Ishikawa (cell line): ENCODE results near the gene OPCML.

Experiments used
- CEBPB ChIP-seq: IDR thresholded peaks from 2 replicates; pipeline ENCODE4 v1.6.1; 2012
- CREB1 ChIP-seq: IDR thresholded peaks from 2 replicates; pipeline ENCODE4 v1.6.1; 2012; ENCODE audit warnings: low read depth
- EGR1 ChIP-seq: IDR thresholded peaks from 2 replicates; pipeline ENCODE4 v1.6.1; 2012
- EP300 ChIP-seq: IDR thresholded peaks from 2 replicates; pipeline ENCODE4 v1.6.1; 2012; ENCODE audit warnings: borderline replicate concordance
- FOXM1 ChIP-seq: IDR thresholded peaks from 2 replicates; pipeline ENCODE4 v1.6.1; 2012; ENCODE audit warnings: low read depth, borderline replicate concordance
- NFIC ChIP-seq: IDR thresholded peaks from 2 replicates; pipeline ENCODE4 v1.6.1; 2012
- RAD21 ChIP-seq: IDR thresholded peaks from 2 replicates; pipeline ENCODE4 v1.6.1; 2012; ENCODE audit warnings: low read depth
- REST ChIP-seq: IDR thresholded peaks from 2 replicates; pipeline ENCODE4 v1.6.1; 2012; ENCODE audit warnings: low read depth, mild to moderate bottlenecking
- TAF1 ChIP-seq: IDR thresholded peaks from 2 replicates; pipeline ENCODE4 v1.6.1; 2012; ENCODE audit warnings: low read depth, mild to moderate bottlenecking
- TCF12 ChIP-seq: IDR thresholded peaks from 2 replicates; pipeline ENCODE4 v1.6.1; 2012; ENCODE audit warnings: low read depth
- TEAD4 ChIP-seq: IDR thresholded peaks from 2 replicates; pipeline ENCODE4 v1.6.1; 2012
- USF1 ChIP-seq: IDR thresholded peaks from 2 replicates; pipeline ENCODE4 v1.6.1; 2012
- YY1 ChIP-seq: IDR thresholded peaks from 2 replicates; pipeline ENCODE4 v1.6.1; 2012; ENCODE audit warnings: low read depth
- ZBTB7A ChIP-seq: IDR thresholded peaks from 2 replicates; pipeline ENCODE4 v1.6.1; 2012; ENCODE audit warnings: low read depth
- TF ChIP-seq, protein P1 (sequence below): IDR thresholded peaks from 2 replicates; pipeline ENCODE4 v1.6.1; 2012

OPCML gene

GRCh38 chr11:133504906-133505305 is 27.4 kb downstream of the OPCML start:
- TF ChIP-seq TEAD4 = no peak
- no peak for TF ChIP-seq REST
- TF ChIP-seq FOXM1 = no peak
- TF ChIP-seq NFIC = no peak
- TF ChIP-seq, protein P1, sequence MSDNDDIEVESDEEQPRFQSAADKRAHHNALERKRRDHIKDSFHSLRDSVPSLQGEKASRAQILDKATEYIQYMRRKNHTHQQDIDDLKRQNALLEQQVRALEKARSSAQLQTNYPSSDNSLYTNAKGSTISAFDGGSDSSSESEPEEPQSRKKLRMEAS = no peak
- no peak for TF ChIP-seq USF1
- no peak for TF ChIP-seq CREB1

DNA sequence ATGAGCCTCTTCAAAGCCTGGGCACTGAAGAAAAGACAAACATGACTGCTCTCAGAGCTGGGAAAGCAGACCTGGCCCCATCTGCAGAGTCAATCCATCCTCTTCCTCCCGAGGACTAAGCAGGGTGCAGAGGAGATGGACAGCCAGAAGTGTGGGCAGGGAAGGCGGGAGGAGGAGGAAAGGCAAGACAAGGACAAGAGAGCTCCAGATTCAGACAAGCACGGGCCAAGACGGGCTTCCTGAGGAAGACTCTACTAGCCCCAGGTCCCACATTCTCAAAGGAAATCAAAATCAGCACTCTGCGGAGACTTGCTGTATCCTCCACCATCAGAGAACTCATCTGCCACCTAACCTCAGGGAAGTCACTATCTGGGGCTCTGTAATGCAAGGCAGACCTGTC is 28.5 kb downstream of the OPCML start:
- TF ChIP-seq REST (no peak), RAD21 (no peak), EP300 (no peak)
- TF ChIP-seq, protein P1 = no peak

DNA sequence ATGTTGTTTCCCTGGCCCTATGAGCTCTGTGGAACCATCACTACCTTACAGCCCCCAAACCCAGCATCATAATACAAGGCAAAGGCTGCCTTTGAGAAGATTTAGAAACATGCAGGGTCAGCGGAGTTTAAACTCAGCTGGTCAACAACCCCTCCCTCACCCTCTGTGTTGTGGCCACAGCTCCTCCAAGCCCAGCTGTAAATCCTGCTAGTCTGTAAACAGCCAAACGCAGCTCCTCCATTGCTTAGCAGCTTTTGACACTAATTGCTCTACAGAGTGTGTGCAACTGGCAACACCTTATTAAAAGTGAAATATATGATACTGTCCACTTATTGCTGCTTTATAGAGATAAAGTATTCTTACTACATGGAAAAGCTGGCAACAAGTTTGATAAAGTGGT is 29.1 kb downstream of the OPCML start:
- TF ChIP-seq YY1 (no peak), USF1 (no peak), TAF1 (no peak), TCF12 (no peak), EP300 (no peak), RAD21 (no peak), ZBTB7A (no peak), CEBPB (no peak), EGR1 (no peak), REST (no peak), FOXM1 (no peak), CREB1 (no peak), NFIC (no peak), TEAD4 (no peak)
- TF ChIP-seq, protein P1 = no peak

DNA sequence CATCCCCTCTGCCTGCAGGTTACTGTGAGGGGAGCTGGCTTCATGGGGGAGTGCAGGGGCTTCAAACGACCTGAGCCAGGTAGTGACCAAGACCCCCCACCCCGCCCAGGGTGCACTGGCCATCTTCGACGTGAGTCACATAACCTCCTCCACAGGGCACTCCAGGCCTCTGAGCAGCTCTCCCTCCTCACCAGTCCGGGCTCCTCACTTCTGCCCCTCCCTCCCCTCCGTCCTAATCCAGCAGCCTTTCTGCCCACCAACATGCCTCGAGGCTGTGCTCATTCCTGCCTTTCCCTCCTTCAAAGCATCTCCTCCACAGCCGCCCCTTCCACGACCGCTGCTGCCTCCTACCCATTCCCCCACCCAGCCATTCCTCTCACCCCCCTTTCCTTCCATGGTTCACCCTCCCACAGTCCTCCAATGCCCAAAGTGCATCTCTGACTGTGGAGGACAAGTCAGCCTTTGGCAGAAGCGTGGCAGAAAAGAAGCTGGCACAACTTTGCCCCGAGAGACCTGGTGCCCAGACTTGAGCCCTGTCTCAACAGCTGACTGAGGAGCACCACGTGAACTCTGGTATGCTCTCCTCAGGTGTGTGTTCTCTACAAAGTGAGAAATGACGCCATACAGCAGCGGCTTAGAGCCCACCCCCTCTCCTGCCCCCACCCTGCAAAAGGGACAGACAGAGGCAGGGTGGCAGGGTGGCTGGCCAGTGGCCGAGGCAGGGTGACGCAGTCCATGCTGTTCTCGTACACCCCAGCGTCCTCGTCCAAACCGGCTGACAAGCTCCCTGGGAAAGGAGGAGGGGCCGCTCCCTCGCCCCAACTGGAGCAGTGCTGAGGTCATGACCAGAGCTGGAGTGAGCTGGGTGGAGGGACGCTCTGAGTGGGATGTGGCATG is 30.4 kb downstream of the OPCML start:
- TF ChIP-seq NFIC (no peak), CREB1 (no peak), ZBTB7A (no peak), YY1 (no peak), FOXM1 (no peak), RAD21 (no peak), TCF12 (no peak), EP300 (no peak), USF1 (no peak)
- TF ChIP-seq, protein P1 = no peak
